A172 (cell line): ENCODE data around the gene UNC93A. TPM values are rescaled to one million over a fixed set of nuclear protein-coding genes. Genes with fewer than 3 reads are reported as not detected.
A peak's percentile ranks its signal among the peaks of the same experiment; 100 is the strongest.
"Not testable (repeated sequence)": the region's sequence is repeated elsewhere in the genome, so short reads cannot be mapped to it uniquely, and the experiment has no call there.

Experiments used
- DNase-seq: peaks from one replicate; pipeline ENCODE4 v3.0.0-alpha.2; 2015; ENCODE audit warnings: low spot score
- total RNA-seq: library from RNA; depleted of rRNA; stranded (reverse); fragments of >200 nt; shearing (Covaris generic); gene quantifications from 2 replicates; pipeline ENCODE4 v1.2.3, GENCODE V29; 2014

UNC93A gene
- total RNA-seq, 1 experiment from 2014 or later, result not detected

DNA sequence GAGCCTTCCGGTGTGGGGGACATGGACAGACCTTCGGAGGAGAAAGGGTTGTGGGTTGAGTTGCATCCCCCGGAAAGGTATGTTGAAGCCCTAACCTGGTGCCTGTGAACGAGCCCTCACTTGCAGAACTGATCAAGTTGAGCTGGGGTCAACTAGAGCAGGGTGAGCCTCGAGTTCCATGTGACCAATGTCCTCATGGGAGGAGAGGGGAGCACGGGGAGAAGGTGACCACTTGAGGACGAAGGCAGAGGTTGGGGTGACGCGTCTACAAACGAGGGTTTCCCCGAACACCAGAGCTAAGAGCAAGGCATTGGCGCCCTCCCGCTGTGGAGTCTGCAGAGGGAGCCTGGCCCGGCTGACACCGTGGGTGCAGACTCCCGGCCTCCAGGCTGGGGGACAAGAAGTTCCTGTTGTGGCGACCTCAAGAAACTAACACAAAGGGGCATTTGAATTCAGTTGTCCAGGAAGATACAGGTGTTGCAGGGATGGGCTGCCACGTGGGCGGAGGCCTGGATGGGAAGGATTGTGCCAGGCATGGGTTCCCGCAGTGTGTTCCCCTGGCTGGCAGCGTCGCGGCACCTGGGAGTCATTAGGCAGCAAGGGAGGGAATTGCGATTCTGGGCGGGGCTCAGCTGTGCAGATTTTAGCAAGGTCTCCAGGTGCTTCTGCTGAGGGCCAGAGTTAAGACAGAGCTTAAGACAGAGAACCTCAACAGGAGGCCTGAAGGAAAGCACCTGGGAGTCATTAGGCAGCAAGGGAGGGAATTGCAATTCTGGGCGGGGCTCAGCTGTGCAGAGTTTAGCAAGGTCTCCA, 20.4 kb upstream of the UNC93A start:
- DNase-seq, result no peak

- no peak for DNase-seq
Observed at GRCh38 chr6:167272151-167272550, 19.0 kb upstream of the UNC93A start.

DNA sequence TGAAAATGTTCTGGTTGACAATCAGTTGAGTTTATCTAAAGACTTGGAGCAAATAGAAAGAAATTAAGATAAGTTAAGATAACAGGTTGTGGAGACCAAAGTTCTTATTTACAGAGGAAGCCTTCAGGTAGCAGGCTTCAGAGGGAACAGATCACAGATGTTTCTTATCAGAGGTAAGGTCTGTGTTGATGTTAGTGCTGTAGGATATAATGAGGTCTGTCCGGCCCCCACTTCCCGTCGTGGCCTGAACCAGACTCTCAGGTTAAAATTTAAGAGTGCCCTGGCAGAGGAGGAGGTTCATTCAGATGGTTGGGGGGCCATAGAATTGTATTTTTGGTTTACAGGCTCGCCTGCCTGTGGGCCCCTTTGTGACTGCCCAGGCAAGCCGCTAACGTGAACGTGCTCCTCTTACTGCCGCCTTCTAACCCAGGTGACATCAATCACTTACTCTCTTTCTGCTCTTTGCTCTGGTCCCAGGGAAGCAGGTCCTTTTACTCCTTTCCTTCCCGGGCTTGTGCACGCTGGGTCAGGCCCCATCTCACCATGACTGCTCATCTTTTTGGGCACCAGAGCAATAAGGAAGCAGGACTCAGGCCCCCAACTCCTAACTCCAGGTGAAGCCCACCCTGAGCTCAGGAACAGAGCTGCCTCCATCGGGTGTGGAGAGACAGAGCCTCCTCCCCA, 18.3 kb upstream of the UNC93A start:
- DNase-seq, result no peak

DNA sequence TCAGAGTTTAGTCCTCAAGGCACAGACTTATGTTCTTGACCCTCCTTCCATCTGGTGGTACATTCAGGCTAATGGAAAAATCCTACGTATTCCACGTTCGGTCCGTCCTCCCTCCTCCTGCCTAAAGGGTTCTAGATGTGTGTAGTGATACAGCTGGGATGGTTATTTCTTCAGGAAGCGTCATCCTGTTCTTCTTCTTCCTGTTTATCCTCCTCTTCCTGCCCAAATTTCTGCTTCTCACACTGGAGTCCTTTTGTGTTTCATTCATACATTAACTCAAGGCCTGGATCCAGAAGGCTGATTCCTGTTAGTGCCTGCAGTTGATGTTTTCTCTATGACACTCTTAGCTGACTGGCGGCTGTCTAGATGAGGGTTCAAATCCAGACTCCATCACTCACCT, 16.8 kb upstream of the UNC93A start:
- DNase-seq, result no peak

DNA sequence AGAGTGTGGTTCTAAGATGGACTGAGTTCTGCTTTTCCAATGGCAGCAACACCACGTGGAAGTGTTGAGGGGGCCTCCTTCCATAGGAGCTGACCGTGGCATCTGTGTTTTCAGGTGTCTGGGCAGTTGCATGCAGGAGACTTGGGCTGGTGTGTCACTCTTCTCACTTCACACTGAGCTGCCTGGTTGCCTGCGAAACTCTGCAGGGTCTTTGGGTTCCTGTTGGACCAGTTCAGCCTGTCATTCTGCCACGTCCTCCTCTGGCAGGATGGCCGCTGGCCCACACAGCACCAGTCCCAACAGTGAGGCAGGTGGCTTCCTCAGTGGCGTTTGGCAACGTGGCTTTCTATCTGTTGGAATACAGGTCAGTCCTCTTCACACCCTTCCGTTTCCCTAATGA, 16.1 kb upstream of the UNC93A start:
- DNase-seq, result no peak

DNA sequence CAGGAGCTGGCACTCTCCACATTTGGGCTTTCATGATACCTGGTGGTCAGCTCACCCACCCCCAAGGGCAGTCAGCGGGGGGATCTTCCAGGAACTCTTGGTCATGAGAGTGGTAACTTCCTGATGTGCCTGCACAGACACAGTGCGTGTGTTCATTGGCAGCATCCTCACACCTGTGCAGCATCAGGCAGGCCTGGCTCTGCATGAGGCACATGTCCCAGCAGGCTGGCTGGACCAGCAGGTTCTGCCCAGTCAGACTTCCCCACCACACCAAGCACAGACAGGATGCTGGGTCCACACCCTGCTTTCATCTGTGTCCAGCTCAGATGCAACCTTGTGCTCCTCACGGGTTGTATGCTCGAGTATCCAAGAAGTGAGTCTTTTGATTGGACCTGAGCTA, 15.7 kb upstream of the UNC93A start:
- no peak for DNase-seq

DNA sequence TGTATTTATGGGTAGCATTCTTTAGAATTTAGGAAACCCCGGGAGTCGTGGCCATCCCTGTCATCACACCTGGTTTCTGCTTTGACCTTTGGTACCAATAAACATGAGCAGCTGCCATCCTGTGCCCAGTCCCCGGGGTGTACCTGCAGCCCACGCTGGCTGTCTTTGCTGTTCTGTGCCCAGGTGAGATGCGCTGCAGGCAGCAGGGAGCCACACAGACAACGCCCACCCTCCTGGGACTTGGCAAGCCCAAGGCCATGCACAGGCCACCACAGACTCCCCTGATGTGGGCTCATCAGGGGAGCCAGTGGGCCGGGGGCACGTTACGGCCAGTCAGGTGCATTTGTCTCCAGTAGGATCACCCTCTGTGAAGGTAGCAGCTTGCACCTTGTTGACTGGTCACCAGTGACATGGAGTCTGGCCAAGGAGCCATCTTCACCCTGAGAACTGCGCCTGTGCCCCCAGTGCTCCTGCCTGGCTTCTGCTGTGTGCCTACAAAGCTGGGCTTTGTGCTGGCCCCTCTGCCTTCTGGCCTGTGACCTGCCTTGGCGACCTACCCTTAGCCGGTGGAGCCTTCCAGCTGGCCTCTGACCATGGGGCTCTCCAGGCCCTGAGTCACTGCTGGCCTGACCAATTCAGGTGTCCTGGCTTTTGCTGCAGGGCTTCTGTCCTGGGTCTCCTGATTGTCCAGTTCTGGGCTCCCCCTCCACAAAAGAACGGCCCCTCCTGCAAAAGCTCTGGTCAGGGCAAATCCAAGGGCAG, 14.2 kb upstream of the UNC93A start:
- DNase-seq, result no peak

DNA sequence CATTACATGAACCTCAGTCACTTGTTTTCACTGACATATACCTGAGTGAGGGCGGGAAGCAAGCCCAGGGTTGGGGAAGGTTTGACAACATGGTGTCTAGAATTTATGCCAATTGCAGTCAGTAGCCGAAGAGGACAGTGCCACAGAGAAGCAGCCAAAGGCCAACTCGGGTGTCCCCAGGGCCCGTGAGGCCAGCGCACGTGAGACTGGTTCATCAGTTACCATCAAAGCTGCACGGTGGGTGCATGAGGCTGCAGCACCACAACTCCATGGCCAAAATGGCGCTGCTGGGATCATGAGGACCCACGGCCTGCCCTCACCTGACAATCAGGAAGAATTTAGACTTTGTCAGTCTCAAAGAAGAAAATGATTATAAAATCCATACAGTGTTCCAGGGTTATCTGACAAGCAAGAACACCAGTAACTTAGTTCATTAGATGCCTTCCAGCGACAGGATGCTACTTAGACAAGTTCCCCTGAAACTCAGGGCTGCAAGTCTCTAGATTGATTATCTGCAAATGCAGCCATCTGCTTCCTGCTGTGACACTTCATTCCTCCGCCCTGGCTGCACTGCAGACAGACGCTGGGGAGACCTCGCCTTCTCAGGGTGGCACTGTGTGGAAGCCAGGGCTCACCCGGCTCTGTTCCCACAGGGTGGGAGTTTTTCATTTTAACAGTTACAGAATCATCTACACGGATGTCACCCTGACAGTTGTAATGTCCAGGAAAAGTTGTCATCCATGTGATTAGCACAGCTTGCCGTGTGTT, 12.8 kb upstream of the UNC93A start:
- not testable (repeated sequence) for DNase-seq

GRCh38 chr6:167279766-167280446, 11.2 kb upstream of the UNC93A start:
- no peak for DNase-seq

DNA sequence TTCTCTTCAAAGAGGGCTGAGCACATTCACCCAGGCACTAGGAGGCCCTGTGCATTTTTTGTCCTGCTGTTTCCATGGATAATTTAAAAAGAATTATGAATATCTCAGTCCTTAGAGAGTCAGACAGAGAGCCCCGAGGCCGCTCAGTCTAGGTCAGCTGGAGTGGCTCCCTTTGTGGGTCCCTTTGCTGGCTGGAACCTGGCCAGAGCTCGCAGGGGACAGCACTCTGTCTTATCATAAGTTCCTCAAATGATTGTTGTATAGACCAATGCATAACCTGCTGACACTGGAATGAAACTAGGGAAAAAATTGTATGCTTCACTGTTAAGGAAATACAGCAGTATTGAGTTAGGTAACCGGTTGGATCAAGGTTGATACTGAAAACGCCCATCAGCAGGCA, 10.6 kb upstream of the UNC93A start:
- DNase-seq, result not testable (repeated sequence)

- DNase-seq, result no peak
Observed at GRCh38 chr6:167282165-167282564, 8.9 kb upstream of the UNC93A start.

DNA sequence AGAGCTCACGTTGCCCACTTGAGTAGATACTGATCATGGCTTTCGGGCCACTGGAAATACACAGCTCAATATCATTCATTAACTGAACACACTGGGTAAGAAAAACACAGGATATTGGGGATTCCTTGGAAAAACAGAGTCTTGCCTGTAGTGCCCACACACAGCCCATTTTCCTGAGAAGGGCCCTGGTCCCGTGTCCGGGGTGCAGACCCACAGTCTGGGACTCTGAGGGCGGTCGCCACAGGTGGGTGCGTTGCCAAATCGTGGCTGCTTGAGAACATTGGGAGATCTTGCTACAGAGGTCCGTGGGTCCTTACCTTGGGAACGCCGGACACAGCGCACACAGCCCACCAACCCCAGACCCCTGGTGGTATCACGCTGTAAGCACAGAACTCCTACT, 6.5 kb upstream of the UNC93A start:
- DNase-seq, result not testable (repeated sequence)

GRCh38 chr6:167285077-167285770, 5.9 kb upstream of the UNC93A start:
- DNase-seq, result no peak

- DNase-seq, result no peak
Observed at GRCh38 chr6:167287513-167288048, 3.5 kb upstream of the UNC93A start.

GRCh38 chr6:167288591-167289225, 2.4 kb upstream of the UNC93A start:
- peak; percentile 46 for DNase-seq

- not testable (repeated sequence) for DNase-seq
Observed at GRCh38 chr6:167289291-167289690, 1.8 kb upstream of the UNC93A start.

DNA sequence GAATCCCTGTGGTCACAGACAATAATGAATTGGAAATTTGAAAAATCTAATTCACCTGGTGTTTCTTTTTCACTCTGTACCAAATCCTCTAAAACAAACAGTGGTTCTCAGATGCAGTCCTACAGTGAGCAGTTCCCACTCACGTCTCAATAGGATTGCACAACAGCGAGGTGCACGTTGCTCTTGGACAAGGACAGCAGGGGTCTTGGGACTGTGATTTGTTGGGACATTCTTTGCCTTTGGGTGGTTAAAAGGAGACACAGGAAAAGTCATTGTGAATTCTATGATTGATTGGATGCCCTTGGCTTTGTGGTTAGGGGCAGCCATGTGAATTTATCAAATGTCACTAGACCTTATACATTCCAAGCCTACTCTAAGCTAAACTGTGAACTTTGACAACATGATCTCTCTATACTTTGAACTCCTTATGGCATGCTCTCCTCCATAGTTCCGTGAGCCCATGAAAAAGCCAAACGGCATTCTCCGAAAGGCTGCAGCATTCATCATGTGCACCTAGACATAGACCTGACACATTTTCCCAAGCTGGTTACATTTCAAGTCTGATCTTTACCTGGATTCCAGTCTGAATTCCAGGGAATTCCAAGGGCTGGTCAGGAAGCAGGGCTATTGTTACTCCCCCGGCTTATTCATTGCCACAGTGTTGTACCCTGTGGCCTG, 647 bp downstream of the UNC93A start:
- no peak for DNase-seq

- no peak for DNase-seq
Observed at GRCh38 chr6:167292301-167293087, 1.4 kb downstream of the UNC93A start.
